HepG2 (cell line): ENCODE data around the gene KCTD13. TPM values are rescaled to one million over a fixed set of nuclear protein-coding genes. Genes with fewer than 3 reads are reported as not detected.

Source experiments
- FOXJ3 ChIP-seq: sonication (generic); formaldehyde crosslinking; IDR thresholded peaks from 2 replicates; pipeline ENCODE4 v1.4.0; 2020; ENCODE audit warnings: missing genetic modification reagents, mild to moderate bottlenecking, borderline replicate concordance
- HMGA1 ChIP-seq: sonication (generic); formaldehyde crosslinking; conservative IDR thresholded peaks from 2 replicates; pipeline ENCODE4 v1.4.0; 2020; ENCODE audit warnings: missing genetic modification reagents
- ZNF558 ChIP-seq: sonication (generic); formaldehyde crosslinking; IDR thresholded peaks from 2 replicates; pipeline ENCODE4 v1.9.0; 2022; ENCODE audit warnings: mild to moderate bottlenecking, missing genetic modification reagents, borderline replicate concordance
- polyA plus RNA-seq, 8 experiments: library from polyadenylated mRNA; depleted of rRNA in 3 of 8; stranded (reverse) in 7 of 8; unstranded in 1 of 8; fragments of >200 nt; fragmentation: Illumina TruSeq in 4 of 8; extraction: Trizol in 4 of 8; gene quantifications; 2 replicates each; pipeline versions ENCODE4 v1.2.1 to v1.2.3, GENCODE V29; 2011 to 2016; ENCODE audit warnings: low read depth in 4 of 8, missing spikeins in 1 of 8, mixed read lengths in 1 of 8; ENCODE audit not compliant: insufficient read depth in 1 of 8
- total RNA-seq, 5 experiments: library from RNA; depleted of rRNA; stranded (reverse); fragments of >200 nt; fragmentation: Illumina TruSeq; extraction: Trizol; gene quantifications; 2 replicates each; pipeline ENCODE4 v1.2.3, GENCODE V29; 2016; ENCODE audit warnings: low read depth in 1 of 5
- TF ChIP-seq, protein P1 (sequence below): sonication (generic); formaldehyde crosslinking; IDR thresholded peaks from 2 replicates; pipeline ENCODE4 v1.9.0; 2022; ENCODE audit warnings: low read depth, missing genetic modification reagents
- TF ChIP-seq, protein P2 (sequence below): sonication (generic); formaldehyde crosslinking; IDR thresholded peaks from 2 replicates; pipeline ENCODE4 v1.4.0; 2020; ENCODE audit warnings: missing genetic modification reagents
- TF ChIP-seq, protein P3 (sequence below): sonication (generic); formaldehyde crosslinking; IDR thresholded peaks from 2 replicates; pipeline ENCODE4 v1.9.0; 2021; ENCODE audit warnings: mild to moderate bottlenecking, missing genetic modification reagents
- TF ChIP-seq, protein P4 (sequence below): sonication (generic); formaldehyde crosslinking; IDR thresholded peaks from 2 replicates; pipeline ENCODE4 v1.5.0; 2020; ENCODE audit warnings: mild to moderate bottlenecking, missing genetic modification reagents, borderline replicate concordance

Gene KCTD13
- total and polyA plus RNA-seq, 2 of the 13 experiments (the other 11 are each of a cell fraction or from before 2014, with no cell fraction given), result 6.3 to 14.7 TPM

DNA sequence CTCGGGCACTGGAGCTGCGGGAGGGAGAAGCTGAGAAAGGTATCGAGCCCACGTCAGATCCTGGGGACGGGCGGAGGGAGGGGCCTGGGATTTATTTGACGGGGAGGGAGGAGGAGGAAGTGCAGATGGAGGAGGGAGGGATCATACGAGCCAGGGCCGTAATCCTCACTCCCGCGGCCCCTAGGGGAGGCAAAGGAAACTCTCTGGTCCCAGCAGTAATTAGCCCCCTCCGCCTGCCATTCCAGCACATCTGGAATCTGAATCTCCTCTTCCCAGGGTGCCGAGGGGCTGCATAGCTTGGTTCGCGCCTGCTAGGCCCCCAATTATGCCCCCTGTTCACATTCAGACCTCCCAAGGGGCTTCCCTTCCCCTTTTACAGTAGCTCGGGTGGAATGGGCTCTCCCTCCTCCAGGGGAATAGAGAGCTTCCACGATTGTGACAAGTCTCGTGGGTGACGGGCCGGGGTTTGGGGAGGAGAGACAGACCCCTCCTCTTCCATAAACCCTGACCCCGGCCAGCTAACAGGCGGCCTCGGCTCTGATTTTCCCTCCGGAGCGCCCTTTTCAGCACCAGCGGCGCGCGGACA, 26.4 kb downstream of the KCTD13 start, which contains the start of gene SEZ6L2 (continued):
- TF ChIP-seq, protein P1, sequence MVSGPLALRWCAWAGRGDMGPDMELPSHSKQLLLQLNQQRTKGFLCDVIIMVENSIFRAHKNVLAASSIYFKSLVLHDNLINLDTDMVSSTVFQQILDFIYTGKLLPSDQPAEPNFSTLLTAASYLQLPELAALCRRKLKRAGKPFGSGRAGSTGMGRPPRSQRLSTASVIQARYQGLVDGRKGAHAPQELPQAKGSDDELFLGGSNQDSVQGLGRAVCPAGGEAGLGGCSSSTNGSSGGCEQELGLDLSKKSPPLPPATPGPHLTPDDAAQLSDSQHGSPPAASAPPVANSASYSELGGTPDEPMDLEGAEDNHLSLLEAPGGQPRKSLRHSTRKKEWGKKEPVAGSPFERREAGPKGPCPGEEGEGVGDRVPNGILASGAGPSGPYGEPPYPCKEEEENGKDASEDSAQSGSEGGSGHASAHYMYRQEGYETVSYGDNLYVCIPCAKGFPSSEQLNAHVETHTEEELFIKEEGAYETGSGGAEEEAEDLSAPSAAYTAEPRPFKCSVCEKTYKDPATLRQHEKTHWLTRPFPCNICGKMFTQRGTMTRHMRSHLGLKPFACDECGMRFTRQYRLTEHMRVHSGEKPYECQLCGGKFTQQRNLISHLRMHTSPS, result no peak
- TF ChIP-seq ZNF558 (no peak), FOXJ3 (CRISPR knock-in tag) (no peak), HMGA1 (CRISPR knock-in tag) (no peak)
- TF ChIP-seq, protein P2, sequence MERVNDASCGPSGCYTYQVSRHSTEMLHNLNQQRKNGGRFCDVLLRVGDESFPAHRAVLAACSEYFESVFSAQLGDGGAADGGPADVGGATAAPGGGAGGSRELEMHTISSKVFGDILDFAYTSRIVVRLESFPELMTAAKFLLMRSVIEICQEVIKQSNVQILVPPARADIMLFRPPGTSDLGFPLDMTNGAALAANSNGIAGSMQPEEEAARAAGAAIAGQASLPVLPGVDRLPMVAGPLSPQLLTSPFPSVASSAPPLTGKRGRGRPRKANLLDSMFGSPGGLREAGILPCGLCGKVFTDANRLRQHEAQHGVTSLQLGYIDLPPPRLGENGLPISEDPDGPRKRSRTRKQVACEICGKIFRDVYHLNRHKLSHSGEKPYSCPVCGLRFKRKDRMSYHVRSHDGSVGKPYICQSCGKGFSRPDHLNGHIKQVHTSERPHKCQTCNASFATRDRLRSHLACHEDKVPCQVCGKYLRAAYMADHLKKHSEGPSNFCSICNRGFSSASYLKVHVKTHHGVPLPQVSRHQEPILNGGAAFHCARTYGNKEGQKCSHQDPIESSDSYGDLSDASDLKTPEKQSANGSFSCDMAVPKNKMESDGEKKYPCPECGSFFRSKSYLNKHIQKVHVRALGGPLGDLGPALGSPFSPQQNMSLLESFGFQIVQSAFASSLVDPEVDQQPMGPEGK (CRISPR knock-in tag), result peak; percentile 62; the same call in 1 of the 2 replicates
- TF ChIP-seq, protein P3, sequence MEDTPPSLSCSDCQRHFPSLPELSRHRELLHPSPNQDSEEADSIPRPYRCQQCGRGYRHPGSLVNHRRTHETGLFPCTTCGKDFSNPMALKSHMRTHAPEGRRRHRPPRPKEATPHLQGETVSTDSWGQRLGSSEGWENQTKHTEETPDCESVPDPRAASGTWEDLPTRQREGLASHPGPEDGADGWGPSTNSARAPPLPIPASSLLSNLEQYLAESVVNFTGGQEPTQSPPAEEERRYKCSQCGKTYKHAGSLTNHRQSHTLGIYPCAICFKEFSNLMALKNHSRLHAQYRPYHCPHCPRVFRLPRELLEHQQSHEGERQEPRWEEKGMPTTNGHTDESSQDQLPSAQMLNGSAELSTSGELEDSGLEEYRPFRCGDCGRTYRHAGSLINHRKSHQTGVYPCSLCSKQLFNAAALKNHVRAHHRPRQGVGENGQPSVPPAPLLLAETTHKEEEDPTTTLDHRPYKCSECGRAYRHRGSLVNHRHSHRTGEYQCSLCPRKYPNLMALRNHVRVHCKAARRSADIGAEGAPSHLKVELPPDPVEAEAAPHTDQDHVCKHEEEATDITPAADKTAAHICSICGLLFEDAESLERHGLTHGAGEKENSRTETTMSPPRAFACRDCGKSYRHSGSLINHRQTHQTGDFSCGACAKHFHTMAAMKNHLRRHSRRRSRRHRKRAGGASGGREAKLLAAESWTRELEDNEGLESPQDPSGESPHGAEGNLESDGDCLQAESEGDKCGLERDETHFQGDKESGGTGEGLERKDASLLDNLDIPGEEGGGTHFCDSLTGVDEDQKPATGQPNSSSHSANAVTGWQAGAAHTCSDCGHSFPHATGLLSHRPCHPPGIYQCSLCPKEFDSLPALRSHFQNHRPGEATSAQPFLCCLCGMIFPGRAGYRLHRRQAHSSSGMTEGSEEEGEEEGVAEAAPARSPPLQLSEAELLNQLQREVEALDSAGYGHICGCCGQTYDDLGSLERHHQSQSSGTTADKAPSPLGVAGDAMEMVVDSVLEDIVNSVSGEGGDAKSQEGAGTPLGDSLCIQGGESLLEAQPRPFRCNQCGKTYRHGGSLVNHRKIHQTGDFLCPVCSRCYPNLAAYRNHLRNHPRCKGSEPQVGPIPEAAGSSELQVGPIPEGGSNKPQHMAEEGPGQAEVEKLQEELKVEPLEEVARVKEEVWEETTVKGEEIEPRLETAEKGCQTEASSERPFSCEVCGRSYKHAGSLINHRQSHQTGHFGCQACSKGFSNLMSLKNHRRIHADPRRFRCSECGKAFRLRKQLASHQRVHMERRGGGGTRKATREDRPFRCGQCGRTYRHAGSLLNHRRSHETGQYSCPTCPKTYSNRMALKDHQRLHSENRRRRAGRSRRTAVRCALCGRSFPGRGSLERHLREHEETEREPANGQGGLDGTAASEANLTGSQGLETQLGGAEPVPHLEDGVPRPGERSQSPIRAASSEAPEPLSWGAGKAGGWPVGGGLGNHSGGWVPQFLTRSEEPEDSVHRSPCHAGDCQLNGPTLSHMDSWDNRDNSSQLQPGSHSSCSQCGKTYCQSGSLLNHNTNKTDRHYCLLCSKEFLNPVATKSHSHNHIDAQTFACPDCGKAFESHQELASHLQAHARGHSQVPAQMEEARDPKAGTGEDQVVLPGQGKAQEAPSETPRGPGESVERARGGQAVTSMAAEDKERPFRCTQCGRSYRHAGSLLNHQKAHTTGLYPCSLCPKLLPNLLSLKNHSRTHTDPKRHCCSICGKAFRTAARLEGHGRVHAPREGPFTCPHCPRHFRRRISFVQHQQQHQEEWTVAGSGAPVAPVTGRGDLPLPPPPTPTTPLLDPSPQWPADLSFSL (CRISPR knock-in tag), result no peak
- TF ChIP-seq, protein P4, sequence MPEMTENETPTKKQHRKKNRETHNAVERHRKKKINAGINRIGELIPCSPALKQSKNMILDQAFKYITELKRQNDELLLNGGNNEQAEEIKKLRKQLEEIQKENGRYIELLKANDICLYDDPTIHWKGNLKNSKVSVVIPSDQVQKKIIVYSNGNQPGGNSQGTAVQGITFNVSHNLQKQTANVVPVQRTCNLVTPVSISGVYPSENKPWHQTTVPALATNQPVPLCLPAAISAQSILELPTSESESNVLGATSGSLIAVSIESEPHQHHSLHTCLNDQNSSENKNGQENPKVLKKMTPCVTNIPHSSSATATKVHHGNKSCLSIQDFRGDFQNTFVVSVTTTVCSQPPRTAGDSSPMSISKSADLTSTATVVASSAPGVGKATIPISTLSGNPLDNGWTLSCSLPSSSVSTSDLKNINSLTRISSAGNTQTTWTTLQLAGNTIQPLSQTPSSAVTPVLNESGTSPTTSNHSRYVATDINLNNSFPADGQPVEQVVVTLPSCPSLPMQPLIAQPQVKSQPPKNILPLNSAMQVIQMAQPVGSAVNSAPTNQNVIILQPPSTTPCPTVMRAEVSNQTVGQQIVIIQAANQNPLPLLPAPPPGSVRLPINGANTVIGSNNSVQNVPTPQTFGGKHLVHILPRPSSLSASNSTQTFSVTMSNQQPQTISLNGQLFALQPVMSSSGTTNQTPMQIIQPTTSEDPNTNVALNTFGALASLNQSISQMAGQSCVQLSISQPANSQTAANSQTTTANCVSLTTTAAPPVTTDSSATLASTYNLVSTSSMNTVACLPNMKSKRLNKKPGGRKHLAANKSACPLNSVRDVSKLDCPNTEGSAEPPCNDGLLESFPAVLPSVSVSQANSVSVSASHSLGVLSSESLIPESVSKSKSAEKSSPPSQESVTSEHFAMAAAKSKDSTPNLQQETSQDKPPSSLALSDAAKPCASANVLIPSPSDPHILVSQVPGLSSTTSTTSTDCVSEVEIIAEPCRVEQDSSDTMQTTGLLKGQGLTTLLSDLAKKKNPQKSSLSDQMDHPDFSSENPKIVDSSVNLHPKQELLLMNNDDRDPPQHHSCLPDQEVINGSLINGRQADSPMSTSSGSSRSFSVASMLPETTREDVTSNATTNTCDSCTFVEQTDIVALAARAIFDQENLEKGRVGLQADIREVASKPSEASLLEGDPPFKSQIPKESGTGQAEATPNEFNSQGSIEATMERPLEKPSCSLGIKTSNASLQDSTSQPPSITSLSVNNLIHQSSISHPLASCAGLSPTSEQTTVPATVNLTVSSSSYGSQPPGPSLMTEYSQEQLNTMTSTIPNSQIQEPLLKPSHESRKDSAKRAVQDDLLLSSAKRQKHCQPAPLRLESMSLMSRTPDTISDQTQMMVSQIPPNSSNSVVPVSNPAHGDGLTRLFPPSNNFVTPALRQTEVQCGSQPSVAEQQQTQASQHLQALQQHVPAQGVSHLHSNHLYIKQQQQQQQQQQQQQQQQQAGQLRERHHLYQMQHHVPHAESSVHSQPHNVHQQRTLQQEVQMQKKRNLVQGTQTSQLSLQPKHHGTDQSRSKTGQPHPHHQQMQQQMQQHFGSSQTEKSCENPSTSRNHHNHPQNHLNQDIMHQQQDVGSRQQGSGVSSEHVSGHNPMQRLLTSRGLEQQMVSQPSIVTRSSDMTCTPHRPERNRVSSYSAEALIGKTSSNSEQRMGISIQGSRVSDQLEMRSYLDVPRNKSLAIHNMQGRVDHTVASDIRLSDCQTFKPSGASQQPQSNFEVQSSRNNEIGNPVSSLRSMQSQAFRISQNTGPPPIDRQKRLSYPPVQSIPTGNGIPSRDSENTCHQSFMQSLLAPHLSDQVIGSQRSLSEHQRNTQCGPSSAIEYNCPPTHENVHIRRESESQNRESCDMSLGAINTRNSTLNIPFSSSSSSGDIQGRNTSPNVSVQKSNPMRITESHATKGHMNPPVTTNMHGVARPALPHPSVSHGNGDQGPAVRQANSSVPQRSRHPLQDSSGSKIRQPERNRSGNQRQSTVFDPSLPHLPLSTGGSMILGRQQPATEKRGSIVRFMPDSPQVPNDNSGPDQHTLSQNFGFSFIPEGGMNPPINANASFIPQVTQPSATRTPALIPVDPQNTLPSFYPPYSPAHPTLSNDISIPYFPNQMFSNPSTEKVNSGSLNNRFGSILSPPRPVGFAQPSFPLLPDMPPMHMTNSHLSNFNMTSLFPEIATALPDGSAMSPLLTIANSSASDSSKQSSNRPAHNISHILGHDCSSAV, result no peak
